Measurements from ENCODE around the gene SLC39A8. TPM values are rescaled to one million over a fixed set of nuclear protein-coding genes. Genes with fewer than 3 reads are reported as not detected.

The SLC39A8 gene
- total RNA-seq, 5 donors from 2014 or later (not counting 1 experiment from before 2014, with no cell fraction given) = 19.2 to 23.0 (median 19.9) TPM

GRCh38 chr4:102321260-102321995 lies 23.9 kb downstream of the SLC39A8 start:
- ATAC-seq (replicated peaks in 1 of 4) = no peak
- Mint-ChIP-seq H3K27ac (no peak overlapping the region), H3K27me3 (no peaks in the 10 kb centered on the region), H3K36me3 (peaks cover 45% of the 10 kb centered on the region), H3K4me3 (no peak overlapping the region), H3K4me1 (peaks cover 35 to 40% (median 36%) of the 10 kb centered on the region in 3 donors), H3K9me3 (peaks cover 0 to 7% (median 0%) of the 10 kb centered on the region in 3 donors)
- Histone ChIP-seq H3K4me3 (ENCODE audit: control insufficient read depth in 1 of 2, extremely low read depth in 1 of 2, low read length in 1 of 2) (no peak overlapping the region), H3K9me3 (no peaks in the 10 kb centered on the region), H3K4me1 (ENCODE audit: control insufficient read depth in 1 of 2, extremely low read depth in 1 of 2, insufficient read depth in 2 of 2, low read length in 2 of 2) (peaks cover 0 to 2% of the 10 kb centered on the region in 2 experiments), H3K36me3 (ENCODE audit: control insufficient read depth in 2 of 2, extremely low read depth in 1 of 2, insufficient read depth in 1 of 2, low read length in 1 of 2) (no peaks in the 10 kb centered on the region), H3K27ac (ENCODE audit: low read length) (no peak overlapping the region), H3K27me3 (replicated peaks in 1 of 2; ENCODE audit: control insufficient read depth in 2 of 2, extremely low read depth in 1 of 2, insufficient read depth in 2 of 2, low read length in 1 of 2) (no peaks in the 10 kb centered on the region)
- DNase-seq = no peak
- WGBS (ENCODE audit: insufficient coverage) = 93% methylated on average over 5 of the region's 11 CpGs
- CTCF ChIA-PET = interaction anchor here (0.9 to 1.1 kb wide), 2 partner anchors 10 to 778 kb away, joined by 3 to 4 read pairs; partner anchors contain the start of gene BDH2 (in 1 of the 2)
- POLR2A ChIA-PET = interaction anchor here (0.7 to 0.9 kb wide), 2 partner anchors 15 to 589 kb away, joined by 3 read pairs; no protein-coding TSS in a partner anchor

GRCh38 chr4:102319594-102319993 lies 25.7 kb downstream of the SLC39A8 start:
- H3K27me3 ChIP-seq (replicated peaks in 1 of 2; ENCODE audit: control insufficient read depth in 2 of 2, extremely low read depth in 1 of 2, insufficient read depth in 2 of 2, low read length in 1 of 2) = no peaks in the 10 kb centered on the region
- Mint-ChIP-seq H3K4me3 (no peak overlapping the region), H3K4me1 (peaks cover 31 to 33% (median 32%) of the 10 kb centered on the region in 3 donors), H3K27me3 (no peaks in the 10 kb centered on the region), H3K9me3 (peaks cover 0 to 7% (median 0%) of the 10 kb centered on the region in 3 donors), H3K27ac (no peak overlapping the region), H3K36me3 (peaks cover 47% of the 10 kb centered on the region)
- ChIA-PET POLR2A (no interaction called here), CTCF (interaction anchor here in 1 of 2 donors (0.6 kb wide), 2 partner anchors 12 to 361 kb away, joined by 3 to 7 read pairs; no protein-coding TSS in a partner anchor)
- no peak overlapping the region for H3K4me3 ChIP-seq (ENCODE audit: control insufficient read depth in 1 of 2, extremely low read depth in 1 of 2, low read length in 1 of 2)
- H3K9me3 ChIP-seq = no peaks in the 10 kb centered on the region
- H3K36me3 ChIP-seq (ENCODE audit: control insufficient read depth in 2 of 2, extremely low read depth in 1 of 2, insufficient read depth in 1 of 2, low read length in 1 of 2) = no peaks in the 10 kb centered on the region
- peaks cover 0 to 2% of the 10 kb centered on the region in 2 experiments for H3K4me1 ChIP-seq (ENCODE audit: control insufficient read depth in 1 of 2, extremely low read depth in 1 of 2, insufficient read depth in 2 of 2, low read length in 2 of 2)
- DNase-seq (no peak), ATAC-seq (replicated peaks in 1 of 4) (no peak)
- WGBS (ENCODE audit: insufficient coverage) = no CpG with 5 or more reads among the region's 3 CpGs
- no peak overlapping the region for H3K27ac ChIP-seq (ENCODE audit: low read length)

GRCh38 chr4:102318526-102318925 lies 26.8 kb downstream of the SLC39A8 start:
- H3K9me3 Mint-ChIP-seq = peaks cover 0 to 7% (median 0%) of the 10 kb centered on the region in 3 donors
- Histone ChIP-seq H3K9me3 (no peaks in the 10 kb centered on the region), H3K4me3 (ENCODE audit: control insufficient read depth in 1 of 2, extremely low read depth in 1 of 2, low read length in 1 of 2) (no peak overlapping the region), H3K27ac (ENCODE audit: low read length) (no peak overlapping the region), H3K36me3 (ENCODE audit: control insufficient read depth in 2 of 2, extremely low read depth in 1 of 2, insufficient read depth in 1 of 2, low read length in 1 of 2) (no peaks in the 10 kb centered on the region), H3K27me3 (replicated peaks in 1 of 2; ENCODE audit: control insufficient read depth in 2 of 2, extremely low read depth in 1 of 2, insufficient read depth in 2 of 2, low read length in 1 of 2) (no peaks in the 10 kb centered on the region), H3K4me1 (ENCODE audit: control insufficient read depth in 1 of 2, extremely low read depth in 1 of 2, insufficient read depth in 2 of 2, low read length in 2 of 2) (peaks cover 0 to 2% of the 10 kb centered on the region in 2 experiments)
- peaks cover 51% of the 10 kb centered on the region for H3K36me3 Mint-ChIP-seq
- POLR2A ChIA-PET = interaction anchor here in 1 of 2 donors (0.6 kb wide), 1 partner anchor 1758 kb away, joined by 4 read pairs; no protein-coding TSS in a partner anchor
- WGBS (ENCODE audit: insufficient coverage) = 97% methylated on average over 4 of the region's 5 CpGs
- no peak for ATAC-seq (replicated peaks in 1 of 4)
- DNase-seq = no peak
- H3K27ac Mint-ChIP-seq = no peak overlapping the region
- H3K27me3 Mint-ChIP-seq = no peaks in the 10 kb centered on the region
- H3K4me1 Mint-ChIP-seq = peaks cover 30 to 35% (median 34%) of the 10 kb centered on the region in 3 donors
- no peak overlapping the region for H3K4me3 Mint-ChIP-seq
- CTCF ChIA-PET = interaction anchor here in 1 of 2 donors (1.0 kb wide), 1 partner anchor 12 kb away, joined by 3 read pairs; no protein-coding TSS in a partner anchor

GRCh38 chr4:102318105-102318504 lies 27.2 kb downstream of the SLC39A8 start:
- Histone ChIP-seq H3K4me1 (ENCODE audit: control insufficient read depth in 1 of 2, extremely low read depth in 1 of 2, insufficient read depth in 2 of 2, low read length in 2 of 2) (peaks cover 0 to 2% of the 10 kb centered on the region in 2 experiments), H3K4me3 (ENCODE audit: control insufficient read depth in 1 of 2, extremely low read depth in 1 of 2, low read length in 1 of 2) (no peak overlapping the region), H3K27ac (ENCODE audit: low read length) (no peak overlapping the region), H3K27me3 (replicated peaks in 1 of 2; ENCODE audit: control insufficient read depth in 2 of 2, extremely low read depth in 1 of 2, insufficient read depth in 2 of 2, low read length in 1 of 2) (no peaks in the 10 kb centered on the region), H3K36me3 (ENCODE audit: control insufficient read depth in 2 of 2, extremely low read depth in 1 of 2, insufficient read depth in 1 of 2, low read length in 1 of 2) (no peaks in the 10 kb centered on the region), H3K9me3 (no peaks in the 10 kb centered on the region)
- Mint-ChIP-seq H3K4me1 (peaks cover 30 to 36% (median 34%) of the 10 kb centered on the region in 3 donors), H3K4me3 (no peak overlapping the region), H3K27me3 (no peaks in the 10 kb centered on the region), H3K36me3 (peaks cover 49% of the 10 kb centered on the region), H3K27ac (no peak overlapping the region), H3K9me3 (peaks cover 0 to 7% (median 0%) of the 10 kb centered on the region in 3 donors)
- 92% methylated on average over 2 of the region's 3 CpGs for WGBS (ENCODE audit: insufficient coverage)
- CTCF ChIA-PET = interaction anchor here in 1 of 2 donors (1.0 kb wide), 1 partner anchor 12 kb away, joined by 3 read pairs; no protein-coding TSS in a partner anchor
- POLR2A ChIA-PET = interaction anchor here in 1 of 2 donors (0.6 kb wide), 1 partner anchor 1758 kb away, joined by 4 read pairs; no protein-coding TSS in a partner anchor
- DNase-seq (no peak), ATAC-seq (replicated peaks in 1 of 4) (no peak)

GRCh38 chr4:102317459-102317858 lies 27.8 kb downstream of the SLC39A8 start:
- CTCF ChIA-PET = no interaction called here
- DNase-seq = no peak
- Mint-ChIP-seq H3K4me1 (peaks cover 28 to 38% (median 32%) of the 10 kb centered on the region in 3 donors), H3K36me3 (peaks cover 48% of the 10 kb centered on the region), H3K27me3 (no peaks in the 10 kb centered on the region), H3K9me3 (peaks cover 0 to 7% (median 0%) of the 10 kb centered on the region in 3 donors), H3K27ac (no peak overlapping the region), H3K4me3 (no peak overlapping the region)
- Histone ChIP-seq H3K4me3 (ENCODE audit: control insufficient read depth in 1 of 2, extremely low read depth in 1 of 2, low read length in 1 of 2) (no peak overlapping the region), H3K36me3 (ENCODE audit: control insufficient read depth in 2 of 2, extremely low read depth in 1 of 2, insufficient read depth in 1 of 2, low read length in 1 of 2) (no peaks in the 10 kb centered on the region), H3K27me3 (replicated peaks in 1 of 2; ENCODE audit: control insufficient read depth in 2 of 2, extremely low read depth in 1 of 2, insufficient read depth in 2 of 2, low read length in 1 of 2) (no peaks in the 10 kb centered on the region), H3K4me1 (ENCODE audit: control insufficient read depth in 1 of 2, extremely low read depth in 1 of 2, insufficient read depth in 2 of 2, low read length in 2 of 2) (peaks cover 0 to 2% of the 10 kb centered on the region in 2 experiments), H3K9me3 (no peaks in the 10 kb centered on the region), H3K27ac (ENCODE audit: low read length) (no peak overlapping the region)
- POLR2A ChIA-PET = no interaction called here
- no peak for ATAC-seq (replicated peaks in 1 of 4)
- 100% methylated on average over 1 of the region's 1 CpG for WGBS (ENCODE audit: insufficient coverage)

GRCh38 chr4:102316585-102316984 lies 28.7 kb downstream of the SLC39A8 start:
- WGBS (ENCODE audit: insufficient coverage) = no CpG with 5 or more reads among the region's 2 CpGs
- H3K4me1 ChIP-seq (ENCODE audit: control insufficient read depth in 1 of 2, extremely low read depth in 1 of 2, insufficient read depth in 2 of 2, low read length in 2 of 2) = no peaks in the 10 kb centered on the region
- Mint-ChIP-seq H3K4me3 (no peak overlapping the region), H3K4me1 (peaks cover 19 to 36% (median 31%) of the 10 kb centered on the region in 3 donors), H3K36me3 (peaks cover 51% of the 10 kb centered on the region), H3K27ac (no peak overlapping the region), H3K9me3 (peaks cover 0 to 7% (median 0%) of the 10 kb centered on the region in 3 donors), H3K27me3 (no peaks in the 10 kb centered on the region)
- no peaks in the 10 kb centered on the region for H3K27me3 ChIP-seq (replicated peaks in 1 of 2; ENCODE audit: control insufficient read depth in 2 of 2, extremely low read depth in 1 of 2, insufficient read depth in 2 of 2, low read length in 1 of 2)
- POLR2A ChIA-PET = no interaction called here
- DNase-seq (no peak), ATAC-seq (replicated peaks in 1 of 4) (no peak)
- H3K4me3 ChIP-seq (ENCODE audit: control insufficient read depth in 1 of 2, extremely low read depth in 1 of 2, low read length in 1 of 2) = no peak overlapping the region
- H3K9me3 ChIP-seq = no peaks in the 10 kb centered on the region
- no peak overlapping the region for H3K27ac ChIP-seq (ENCODE audit: low read length)
- no peaks in the 10 kb centered on the region for H3K36me3 ChIP-seq (ENCODE audit: control insufficient read depth in 2 of 2, extremely low read depth in 1 of 2, insufficient read depth in 1 of 2, low read length in 1 of 2)
- CTCF ChIA-PET = no interaction called here
